OCI-LY3 (cell line): Measurements from ENCODE around the gene IGFLR1.

Experiments
- CTCF ChIP-seq: fragments of 200-600, 300-600 bp; sonication (generic); IDR thresholded peaks from 2 replicates; pipeline ENCODE4 v1.5.1; 2014; ENCODE audit warnings: antibody characterized with exemption, low read length, low read depth
- EZH2phosphoT487 ChIP-seq: fragments of 200-600 bp; shearing (Covaris generic); IDR thresholded peaks from 2 replicates; pipeline ENCODE4 v1.6.1; 2018; ENCODE audit warnings: antibody characterized with exemption, mixed run types, low read depth

- no peak for TF ChIP-seq CTCF
- TF ChIP-seq EZH2phosphoT487: no peak
Observed at GRCh38 chr19:35730326-35730725, 11.9 kb downstream of the IGFLR1 start.
